Activated naive CD4-positive, alpha-beta T cell treated with anti-CD3 and anti-CD28 coated beads, Interleukin-2, amount 10 ng/mL, durations not matched to agents 7 days and 5 days (primary cell): ENCODE data around the gene ZP1.

Experiments used
- CTCF ChIA-PET: fragments of 350-600 bp; sonication (Branson Sonifier 250); formaldehyde crosslinking; loops from one replicate; lab custom pipeline; 2021; ENCODE audit warnings: antibody characterized with exemption; lab: Charles Lee
- DNase-seq: peaks from one replicate; pipeline ENCODE4 v3.0.0-alpha.2; 2020
- H3K27ac Mint-ChIP-seq: one replicate; pipeline ENCODE4 v1.8.0; 2021; ENCODE audit warnings: mild to moderate bottlenecking, moderate library complexity, mixed read lengths
- H3K27me3 Mint-ChIP-seq: one replicate; pipeline ENCODE4 v1.8.0; 2021; ENCODE audit warnings: mild to moderate bottlenecking, mixed read lengths
- H3K36me3 Mint-ChIP-seq: one replicate; pipeline ENCODE4 v1.8.0; 2021; ENCODE audit warnings: mixed read lengths
- H3K4me1 Mint-ChIP-seq: one replicate; pipeline ENCODE4 v1.8.0; 2021; ENCODE audit warnings: mixed read lengths
- H3K4me3 Mint-ChIP-seq: one replicate; pipeline ENCODE4 v1.8.0; 2021; ENCODE audit warnings: mild to moderate bottlenecking, moderate library complexity, mixed read lengths
- H3K9me3 Mint-ChIP-seq: one replicate; pipeline ENCODE4 v1.8.0; 2021; ENCODE audit warnings: mixed read lengths

ZP1 gene

GRCh38 chr11:60838132-60838531 is 29.2 kb upstream of the ZP1 start:
- H3K27me3 Mint-ChIP-seq = peaks cover 22% of the 10 kb centered on the region
- no peak for DNase-seq
- no peak overlapping the region for H3K4me3 Mint-ChIP-seq
- no peaks in the 10 kb centered on the region for H3K36me3 Mint-ChIP-seq
- H3K27ac Mint-ChIP-seq = no peak overlapping the region
- peaks cover 1% of the 10 kb centered on the region for H3K9me3 Mint-ChIP-seq
- peaks cover 36% of the 10 kb centered on the region for H3K4me1 Mint-ChIP-seq
- CTCF ChIA-PET = interaction anchor here (0.9 to 1.9 kb wide), 3 partner anchors 50 to 63 kb away, joined by 3 to 15 read pairs (median 3); no protein-coding TSS in a partner anchor

GRCh38 chr11:60840470-60841430 is 26.6 kb upstream of the ZP1 start:
- H3K36me3 Mint-ChIP-seq = peaks cover 4% of the 10 kb centered on the region
- H3K4me1 Mint-ChIP-seq = peaks cover 52% of the 10 kb centered on the region
- no peak for DNase-seq
- peak overlapping the region; percentile 90 for H3K27ac Mint-ChIP-seq
- CTCF ChIA-PET = interaction anchor here (8.5 kb wide), 1 partner anchor 10 kb away, joined by 47 read pairs; no protein-coding TSS in a partner anchor
- peak overlapping the region; percentile 19 for H3K4me3 Mint-ChIP-seq
- peaks cover 1% of the 10 kb centered on the region for H3K9me3 Mint-ChIP-seq
- H3K27me3 Mint-ChIP-seq = peaks cover 10% of the 10 kb centered on the region

- peaks cover 9% of the 10 kb centered on the region for H3K27me3 Mint-ChIP-seq
- peaks cover 1% of the 10 kb centered on the region for H3K9me3 Mint-ChIP-seq
- peaks cover 4% of the 10 kb centered on the region for H3K36me3 Mint-ChIP-seq
- peak; percentile 98 for DNase-seq
- H3K27ac Mint-ChIP-seq = peak within 1 kb of the TSS; percentile 90
- H3K4me1 Mint-ChIP-seq = peaks cover 47% of the 10 kb centered on the region
- peak within 1 kb of the TSS; percentile 87 for H3K4me3 Mint-ChIP-seq
- CTCF ChIA-PET = interaction anchor here (1.0 to 8.5 kb wide), 3 partner anchors 11 to 57 kb away, joined by 3 to 47 read pairs (median 11); no protein-coding TSS in a partner anchor
Observed at GRCh38 chr11:60841797-60842667, 25.3 kb upstream of the ZP1 start, which contains the start of gene CCDC86. Gene CCDC86, plus strand, starts transcription at chr11:60842113. Its CDS starts 12 bp downstream, at chr11:60842125.

- H3K9me3 Mint-ChIP-seq = peaks cover 1% of the 10 kb centered on the region
- H3K27ac Mint-ChIP-seq = peak overlapping the region; percentile 90
- H3K4me3 Mint-ChIP-seq = peak overlapping the region; percentile 87
- DNase-seq = no peak
- H3K27me3 Mint-ChIP-seq = peaks cover 5% of the 10 kb centered on the region
- H3K36me3 Mint-ChIP-seq = peaks cover 7% of the 10 kb centered on the region
- H3K4me1 Mint-ChIP-seq = peaks cover 43% of the 10 kb centered on the region
- CTCF ChIA-PET = interaction anchor here (1.0 to 8.5 kb wide), 3 partner anchors 12 to 56 kb away, joined by 3 to 47 read pairs (median 11); no protein-coding TSS in a partner anchor
Observed at GRCh38 chr11:60842668-60843600, 24.4 kb upstream of the ZP1 start.

- H3K27me3 Mint-ChIP-seq = peaks cover 5% of the 10 kb centered on the region
- H3K36me3 Mint-ChIP-seq = peaks cover 8% of the 10 kb centered on the region
- CTCF ChIA-PET = interaction anchor here (1.0 to 8.5 kb wide), 3 partner anchors 13 to 55 kb away, joined by 3 to 47 read pairs (median 11); no protein-coding TSS in a partner anchor
- no peak for DNase-seq
- peaks cover 43% of the 10 kb centered on the region for H3K4me1 Mint-ChIP-seq
- peak overlapping the region; percentile 87 for H3K4me3 Mint-ChIP-seq
- peaks cover 1% of the 10 kb centered on the region for H3K9me3 Mint-ChIP-seq
- peak overlapping the region; percentile 65 for H3K27ac Mint-ChIP-seq
Observed at GRCh38 chr11:60844045-60844869, 23.1 kb upstream of the ZP1 start.

- Mint-ChIP-seq H3K27ac (peak overlapping the region; percentile 52), H3K36me3 (peaks cover 8% of the 10 kb centered on the region), H3K4me3 (peak overlapping the region; percentile 27), H3K27me3 (peaks cover 5% of the 10 kb centered on the region), H3K9me3 (peaks cover 1% of the 10 kb centered on the region), H3K4me1 (peaks cover 43% of the 10 kb centered on the region)
- no peak for DNase-seq
- CTCF ChIA-PET = interaction anchor here (8.5 kb wide), 1 partner anchor 14 kb away, joined by 47 read pairs; no protein-coding TSS in a partner anchor
Observed at GRCh38 chr11:60844870-60845221, 22.5 kb upstream of the ZP1 start.

GRCh38 chr11:60845338-60845737 is 22.0 kb upstream of the ZP1 start:
- H3K9me3 Mint-ChIP-seq = peaks cover 1% of the 10 kb centered on the region
- H3K4me3 Mint-ChIP-seq = no peak overlapping the region
- peaks cover 8% of the 10 kb centered on the region for H3K36me3 Mint-ChIP-seq
- peaks cover 42% of the 10 kb centered on the region for H3K4me1 Mint-ChIP-seq
- CTCF ChIA-PET = interaction anchor here (1.0 to 8.5 kb wide), 2 partner anchors 14 to 54 kb away, joined by 4 to 47 read pairs; no protein-coding TSS in a partner anchor
- DNase-seq = no peak
- H3K27ac Mint-ChIP-seq = no peak overlapping the region
- peaks cover 5% of the 10 kb centered on the region for H3K27me3 Mint-ChIP-seq

GRCh38 chr11:60847281-60847680 is 20.1 kb upstream of the ZP1 start:
- H3K4me3 Mint-ChIP-seq = no peak overlapping the region
- no peaks in the 10 kb centered on the region for H3K27me3 Mint-ChIP-seq
- CTCF ChIA-PET = interaction anchor here (0.6 to 8.5 kb wide), 2 partner anchors 16 to 82 kb away, joined by 3 to 47 read pairs; no protein-coding TSS in a partner anchor
- no peaks in the 10 kb centered on the region for H3K9me3 Mint-ChIP-seq
- H3K27ac Mint-ChIP-seq = no peak overlapping the region
- H3K4me1 Mint-ChIP-seq = peaks cover 30% of the 10 kb centered on the region
- no peak for DNase-seq
- peaks cover 16% of the 10 kb centered on the region for H3K36me3 Mint-ChIP-seq

GRCh38 chr11:60847896-60848295 is 19.4 kb upstream of the ZP1 start:
- Mint-ChIP-seq H3K36me3 (peaks cover 16% of the 10 kb centered on the region), H3K9me3 (no peaks in the 10 kb centered on the region), H3K4me3 (no peak overlapping the region), H3K27ac (no peak overlapping the region), H3K4me1 (peaks cover 27% of the 10 kb centered on the region), H3K27me3 (no peaks in the 10 kb centered on the region)
- DNase-seq = no peak
- CTCF ChIA-PET = interaction anchor here (8.5 kb wide), 1 partner anchor 17 kb away, joined by 47 read pairs; no protein-coding TSS in a partner anchor

- H3K27ac Mint-ChIP-seq = no peak overlapping the region
- peaks cover 19% of the 10 kb centered on the region for H3K4me1 Mint-ChIP-seq
- peaks cover 18% of the 10 kb centered on the region for H3K36me3 Mint-ChIP-seq
Observed at GRCh38 chr11:60848714-60849151, 18.6 kb upstream of the ZP1 start.

GRCh38 chr11:60849641-60850520 is 17.5 kb upstream of the ZP1 start:
- Mint-ChIP-seq H3K4me1 (peaks cover 11% of the 10 kb centered on the region), H3K27me3 (peaks cover 6% of the 10 kb centered on the region), H3K27ac (no peak overlapping the region), H3K36me3 (peaks cover 16% of the 10 kb centered on the region), H3K9me3 (no peaks in the 10 kb centered on the region), H3K4me3 (no peak overlapping the region)
- CTCF ChIA-PET = interaction anchor here (0.8 to 1.3 kb wide), 2 partner anchors 19 to 52 kb away, joined by 3 to 4 read pairs; no protein-coding TSS in a partner anchor
- DNase-seq = no peak

More at GRCh38 chr11:60848714-60849151, 18.6 kb upstream of the ZP1 start:
- DNase-seq = no peak
- Mint-ChIP-seq H3K9me3 (no peaks in the 10 kb centered on the region), H3K4me3 (no peak overlapping the region), H3K27me3 (no peaks in the 10 kb centered on the region)
- CTCF ChIA-PET = interaction anchor here (0.8 kb wide), 1 partner anchor 53 kb away, joined by 3 read pairs; no protein-coding TSS in a partner anchor
